Measurements from ENCODE around the gene ITGB3. TPM values are rescaled to one million over a fixed set of nuclear protein-coding genes. Genes with fewer than 3 reads are reported as not detected.

The ITGB3 gene
- total and polyA plus RNA-seq, 10 of the 15 experiments (the other 5 are each of a cell fraction or from before 2014, with no cell fraction given), result 0.69 to 22.8 (median 13.6) TPM

GRCh38 chr17:47335101-47335936 is 81.7 kb downstream of the ITGB3 start:
- Histone ChIP-seq H3K9ac (ENCODE audit: control insufficient read depth, insufficient read depth, low read length) (no peak overlapping the region), H3K4me1 (ENCODE audit: control insufficient read depth, insufficient read depth, low read length) (no peaks in the 10 kb centered on the region), H3K4me3 (no peak overlapping the region), H3K27ac (ENCODE audit: control insufficient read depth, insufficient read depth) (no peak overlapping the region), H2AFZ (ENCODE audit: control insufficient read depth, low read depth, low read length) (no peak overlapping the region), H4K20me1 (ENCODE audit: control insufficient read depth, insufficient read depth) (no peaks in the 10 kb centered on the region), H3K36me3 (ENCODE audit: control insufficient read depth in 2 of 2, insufficient read depth in 2 of 2, low read length in 1 of 2) (no peaks in the 10 kb centered on the region), H3K4me2 (ENCODE audit: control insufficient read depth, insufficient read depth) (no peak overlapping the region), H3K9me3 (replicated peaks; ENCODE audit: control insufficient read depth, insufficient read depth, low read length) (no peaks in the 10 kb centered on the region), H3K27me3 (replicated peaks in 1 of 2; ENCODE audit: control insufficient read depth in 2 of 2, insufficient read depth in 2 of 2, low read length in 1 of 2) (no peaks in the 10 kb centered on the region), H3K79me2 (ENCODE audit: control insufficient read depth, insufficient read depth, low read length) (no peaks in the 10 kb centered on the region)
- in situ Hi-C loops (cut with MboI) (no loop called here), intact Hi-C loops (cut with micrococcal nuclease; ENCODE audit: unreplicated experiment) (no loop called here)
- POLR2A ChIA-PET, result no interaction called here
- RAD21 ChIA-PET (ENCODE audit: unreplicated experiment), result no interaction called here
- no peak for ATAC-seq
- TF ChIP-seq ZNF622 (IDR thresholded peaks at IDR 0.05), result no peak
- TF ChIP-seq CTCF (IDR thresholded peaks at IDR 0.05 in 2 of 3, conservative IDR thresholded peaks at IDR 0.05 in 1 of 3; ENCODE audit: control insufficient read depth in 2 of 3, extremely low read depth in 1 of 3, insufficient read depth in 1 of 3, low read depth in 3 of 3, low read length in 3 of 3), result no peak
- TF ChIP-seq SIN3A (IDR thresholded peaks at IDR 0.05; ENCODE audit: low read depth, low read length), result no peak
- TF ChIP-seq TAF1 (IDR thresholded peaks at IDR 0.05; ENCODE audit: borderline replicate concordance, low read depth, low read length), result no peak
- TF ChIP-seq SREBF2 (IDR thresholded peaks at IDR 0.05; ENCODE audit: low read length), result no peak
- no peak for TF ChIP-seq FOXK2 (IDR thresholded peaks at IDR 0.05)
- TF ChIP-seq NR2C2 (IDR thresholded peaks at IDR 0.05; ENCODE audit: borderline replicate concordance, control insufficient read depth, insufficient read length, low read depth), result no peak
- TF ChIP-seq, protein P1, sequence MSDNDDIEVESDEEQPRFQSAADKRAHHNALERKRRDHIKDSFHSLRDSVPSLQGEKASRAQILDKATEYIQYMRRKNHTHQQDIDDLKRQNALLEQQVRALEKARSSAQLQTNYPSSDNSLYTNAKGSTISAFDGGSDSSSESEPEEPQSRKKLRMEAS (IDR thresholded peaks at IDR 0.05; ENCODE audit: low read depth, low read length), result no peak
- no peak for TF ChIP-seq NRF1 (conservative IDR thresholded peaks at IDR 0.05; ENCODE audit: low read depth, low read length)
- no peak for TF ChIP-seq WRNIP1 (IDR thresholded peaks at IDR 0.05; ENCODE audit: borderline replicate concordance, low read depth, low read length)
- TF ChIP-seq ZNF274 (IDR thresholded peaks at IDR 0.05; ENCODE audit: insufficient read depth, insufficient read length), result no peak
- TF ChIP-seq SMAD1 (IDR thresholded peaks at IDR 0.05; ENCODE audit: low read depth, partially characterized antibody), result no peak
- no peak for TF ChIP-seq RAD21 (IDR thresholded peaks at IDR 0.05; ENCODE audit: insufficient read depth, low read depth, low read length)
- TF ChIP-seq SUZ12 (IDR thresholded peaks at IDR 0.05; ENCODE audit: unreplicated experiment), result no peak
- TF ChIP-seq TARDBP (IDR thresholded peaks at IDR 0.05; ENCODE audit: borderline replicate concordance), result no peak
- TF ChIP-seq TCF7 (IDR thresholded peaks at IDR 0.05; ENCODE audit: borderline replicate concordance), result no peak
- TF ChIP-seq CBFB (IDR thresholded peaks at IDR 0.05; ENCODE audit: low read depth), result no peak
- TF ChIP-seq YY1 (IDR thresholded peaks at IDR 0.05; ENCODE audit: low read depth, low read length), result no peak
- TF ChIP-seq DPF2 (IDR thresholded peaks at IDR 0.05), result no peak
- BruUV-seq (replicated peaks), result no TSS peak
- SMC1A ChIA-PET (ENCODE audit: uncharacterized antibody, unreplicated experiment), result interaction anchor here (1.9 kb wide), 1 partner anchor 101 kb away, joined by 4 read pairs; no protein-coding TSS in a partner anchor
- WGBS (ENCODE audit: insufficient coverage, insufficient replicate concordance, low lambda C conversion rate, missing lambda C conversion rate), result 82% methylated on average over 4 of the region's 4 CpGs
- DNase-seq (ENCODE audit: low read depth, low spot score), result no peak
- no peak for FAIRE-seq
- CTCF ChIA-PET, result interaction anchor here (0.6 to 2.4 kb wide), 2 partner anchors 20 to 280 kb away, joined by 3 to 7 read pairs; no protein-coding TSS in a partner anchor
